Measurements from ENCODE around the gene ADAMTS20.
"Not testable (repeated sequence)": the region's sequence is repeated elsewhere in the genome, so short reads cannot be mapped to it uniquely, and the experiment has no call there.

The ADAMTS20 gene

DNA sequence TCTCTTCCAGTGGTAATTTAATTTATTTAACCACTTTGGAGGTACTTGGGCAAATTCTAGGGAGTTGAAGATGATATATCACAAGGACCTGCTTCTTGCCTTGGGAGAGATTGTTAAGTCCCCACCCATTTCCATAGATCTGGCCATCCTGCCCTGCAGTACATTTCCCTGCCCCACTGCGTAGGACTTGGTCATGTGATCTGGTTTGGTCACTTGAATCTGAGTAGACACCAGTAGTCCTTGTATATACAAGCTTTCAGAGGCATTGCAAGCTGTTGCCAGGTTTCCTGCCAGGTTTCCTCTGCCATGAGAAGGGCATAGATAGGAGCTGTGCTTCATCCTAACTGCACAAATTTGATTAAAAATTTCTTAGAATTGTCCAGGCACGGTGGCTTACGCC is 200.0 kb downstream of the ADAMTS20 start:
- DNase-seq, result no peak

DNA sequence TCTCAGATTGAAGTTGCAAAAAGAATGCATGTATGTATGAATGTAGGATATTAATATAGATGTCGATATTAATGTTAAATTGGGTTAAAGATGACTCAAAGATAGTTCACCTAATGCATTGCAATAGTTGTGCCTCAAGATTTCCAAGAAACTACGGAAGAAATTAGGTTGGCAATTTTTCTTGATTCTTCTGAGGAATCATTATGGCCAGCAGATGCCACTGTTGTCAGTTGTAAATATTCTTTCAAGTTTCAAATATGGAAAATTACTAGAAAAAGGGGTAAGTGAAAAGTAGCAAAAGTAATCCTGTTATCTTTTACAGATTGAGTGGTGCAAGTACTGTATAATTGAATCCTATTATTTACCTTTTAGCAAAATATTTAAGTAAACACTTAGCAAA is 202.1 kb downstream of the ADAMTS20 start:
- DNase-seq, result no peak

DNA sequence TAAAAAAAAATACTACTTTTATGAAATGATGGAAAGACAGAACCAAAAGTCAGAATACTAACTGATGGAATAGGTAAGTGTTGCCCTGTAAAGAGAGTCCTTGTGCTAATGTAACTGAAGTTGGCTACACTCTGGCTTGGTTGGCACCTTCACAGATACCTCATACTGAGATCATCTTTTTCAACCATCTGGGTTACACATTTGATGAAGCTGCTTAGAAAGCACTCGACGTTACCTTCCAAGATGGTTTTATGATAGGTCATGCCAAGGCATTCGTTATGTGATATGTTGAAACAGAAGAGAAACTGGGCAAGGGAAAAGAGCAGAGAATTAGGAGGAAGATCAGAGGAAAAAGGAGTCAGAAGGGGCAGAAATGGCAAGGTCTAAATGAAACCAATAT is 203.8 kb downstream of the ADAMTS20 start:
- DNase-seq, result no peak

DNA sequence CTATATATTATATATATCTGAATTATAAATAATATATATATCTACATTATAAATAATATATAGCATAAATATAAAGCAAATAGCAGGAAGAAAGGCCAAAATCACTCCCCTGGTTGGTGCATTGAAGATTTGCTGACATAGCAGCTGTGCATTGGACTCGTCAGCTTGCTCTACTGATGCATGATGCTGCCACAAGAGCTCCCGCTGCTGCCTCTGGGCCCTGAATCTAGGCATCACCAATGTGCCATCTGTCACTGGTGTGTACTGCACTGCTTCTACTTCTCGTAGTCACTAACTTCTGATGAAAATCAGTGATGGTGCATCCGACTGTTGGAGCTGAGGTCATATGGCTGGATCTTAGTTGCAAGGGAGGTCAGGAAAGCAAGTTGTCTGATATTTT is 205.0 kb downstream of the ADAMTS20 start:
- no peak for DNase-seq

DNA sequence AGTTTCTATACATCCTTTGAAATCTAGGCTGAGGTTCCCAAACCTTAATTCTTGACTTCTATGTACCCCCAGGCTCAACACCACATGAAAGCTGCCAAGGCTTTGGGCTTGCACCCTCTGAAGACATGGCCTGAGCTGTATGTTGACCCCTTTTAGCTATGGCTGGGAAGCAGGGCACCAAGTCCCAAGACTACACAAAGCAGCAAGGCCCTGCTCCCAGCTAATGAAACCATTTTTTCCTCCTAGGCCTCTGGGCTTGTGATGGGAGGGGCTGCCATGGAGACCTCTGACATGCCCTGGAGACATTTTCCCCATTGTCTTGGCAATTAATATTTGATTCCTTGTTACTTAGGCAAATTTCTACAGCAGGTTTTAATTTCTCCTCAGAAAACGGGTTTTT is 207.0 kb downstream of the ADAMTS20 start:
- no peak for DNase-seq

DNA sequence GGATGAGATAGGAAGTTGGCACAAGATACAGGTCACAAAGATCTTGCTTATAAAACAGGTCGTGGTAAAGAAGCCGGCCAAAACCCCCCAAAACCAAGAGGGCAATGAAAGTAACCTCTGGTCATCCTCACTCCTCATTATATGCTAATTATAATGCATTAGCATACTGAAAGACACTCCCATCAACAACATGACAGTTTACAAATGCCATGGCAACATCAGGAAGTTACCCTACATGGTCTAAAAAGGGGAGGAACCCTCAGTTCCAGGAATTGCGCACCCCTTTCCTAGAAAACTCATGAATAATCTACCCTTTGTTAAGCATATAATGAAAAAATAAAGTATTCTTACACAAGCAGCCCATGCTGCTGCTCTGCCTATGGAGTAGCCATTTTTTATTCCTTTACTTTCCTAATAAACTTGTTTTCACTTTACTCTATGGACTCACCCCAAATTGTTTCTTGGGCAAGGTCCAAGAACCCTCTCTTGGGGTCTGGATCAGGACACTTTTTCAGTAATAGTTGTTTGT is 210.2 kb downstream of the ADAMTS20 start:
- DNase-seq, result not testable (repeated sequence)

DNA sequence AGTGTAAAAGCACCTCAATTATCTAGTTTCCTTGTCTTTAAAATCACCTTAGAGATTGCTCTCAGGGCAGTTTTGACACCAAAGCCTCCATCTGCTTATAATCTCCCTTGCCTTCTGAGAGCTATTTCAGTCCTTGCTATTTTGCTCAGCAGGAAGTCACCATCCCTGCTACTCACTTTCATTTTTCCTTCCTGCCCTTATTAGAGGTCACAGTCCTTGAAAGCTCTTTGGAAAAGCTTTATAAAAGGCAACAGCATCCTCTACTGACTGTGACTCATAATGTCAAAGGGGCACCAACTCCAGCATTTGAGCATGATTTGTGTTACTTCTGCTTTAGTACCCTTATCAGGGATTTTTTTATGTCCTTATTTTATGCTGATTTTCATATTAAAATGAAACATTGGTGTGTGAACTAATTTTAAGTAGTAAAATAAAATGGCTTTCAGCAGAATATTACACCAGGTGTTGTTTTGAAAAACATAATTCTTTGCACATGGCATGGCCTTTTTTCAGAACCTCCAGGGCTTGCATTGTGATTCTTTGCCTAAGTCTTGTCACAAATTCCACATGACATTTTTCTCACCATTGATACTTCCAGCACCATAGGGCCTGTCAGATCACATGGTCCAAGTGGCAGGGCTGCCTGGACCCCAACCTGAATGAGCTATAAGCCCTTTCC is 213.0 kb downstream of the ADAMTS20 start:
- no peak for DNase-seq

DNA sequence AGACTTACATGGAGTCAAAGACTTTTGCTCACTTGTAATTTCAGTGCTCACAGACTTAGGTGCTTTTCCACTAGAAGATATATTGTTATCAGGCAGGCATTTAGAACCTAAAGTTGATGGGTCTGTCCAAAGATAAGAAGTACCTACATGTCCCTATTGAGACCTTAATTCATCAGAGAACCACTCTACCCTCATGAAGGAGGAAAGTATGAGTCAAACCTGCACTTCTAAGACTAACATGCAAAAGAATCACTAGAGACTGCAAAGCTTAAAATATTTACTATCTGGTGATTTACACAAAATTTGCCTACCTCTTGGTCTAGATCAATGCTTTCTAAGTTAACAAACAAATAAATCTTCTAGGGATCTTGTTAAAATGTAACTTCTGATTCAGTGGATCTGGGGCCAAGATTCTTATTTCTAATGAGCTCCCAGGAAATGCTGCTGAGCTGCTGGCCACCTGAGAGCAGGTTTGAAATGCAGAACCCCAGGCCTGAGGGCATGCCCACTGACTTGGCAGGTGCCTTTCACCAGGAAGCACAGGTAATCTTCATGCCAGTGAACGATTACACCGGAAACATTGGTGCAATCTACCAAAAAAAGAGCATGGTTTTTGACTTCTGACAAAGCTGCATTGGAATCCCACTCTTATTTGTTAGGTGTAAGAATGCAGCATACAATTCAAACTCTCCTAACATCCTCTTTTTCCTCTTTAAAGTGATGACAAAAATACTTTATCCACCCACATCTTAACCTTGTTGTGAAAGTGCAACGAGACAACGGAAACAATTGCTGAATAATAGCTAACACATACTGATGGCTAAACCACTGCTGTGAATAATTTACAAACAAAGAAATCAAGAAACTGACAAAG is 214.2 kb downstream of the ADAMTS20 start:
- no peak for DNase-seq

DNA sequence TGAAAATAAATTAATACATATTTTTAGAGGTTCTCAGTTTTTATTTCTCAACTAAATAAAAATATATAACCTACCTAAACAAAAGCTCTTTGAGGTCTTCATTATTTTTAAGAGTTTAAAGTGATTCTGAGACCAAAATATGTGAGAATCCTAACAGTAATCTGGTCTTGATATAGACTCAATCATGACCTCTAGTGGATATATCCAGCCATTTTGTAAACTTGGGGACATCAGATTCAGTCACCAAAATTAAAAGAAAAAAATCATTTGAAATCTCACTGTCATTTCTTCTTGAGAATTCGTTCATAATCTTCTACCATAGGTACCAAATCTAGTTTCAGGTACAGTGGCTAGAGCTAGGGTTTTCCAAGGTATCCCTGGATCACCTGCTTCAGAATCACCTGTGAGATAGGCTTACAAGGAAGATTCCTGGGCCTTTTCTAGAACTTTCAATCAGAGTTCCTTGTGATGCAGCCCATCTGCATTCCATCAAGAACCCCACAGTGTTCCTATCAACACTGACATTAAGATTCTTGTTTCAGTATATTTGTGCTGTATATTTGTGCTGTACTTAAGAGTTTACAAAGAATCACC is 214.9 kb downstream of the ADAMTS20 start:
- DNase-seq, result no peak

DNA sequence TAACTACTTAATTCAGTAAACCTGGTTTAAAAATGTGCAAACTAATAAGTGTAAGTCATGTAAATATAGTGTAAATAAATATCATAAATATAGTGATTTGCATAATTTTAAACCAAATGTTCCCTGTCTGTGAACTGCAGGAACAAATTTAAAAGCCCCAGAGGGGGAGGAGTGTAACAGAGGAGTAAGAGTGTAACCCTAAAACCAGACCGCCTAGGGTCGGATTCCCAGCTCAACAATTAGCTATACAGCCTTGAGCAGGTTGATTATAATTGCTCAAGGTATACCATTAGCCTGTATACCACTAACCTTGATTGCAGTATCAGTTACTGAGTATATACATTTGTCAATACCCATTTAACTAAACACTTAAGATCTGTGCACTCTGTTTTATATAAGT is 218.4 kb downstream of the ADAMTS20 start:
- DNase-seq, result no peak

DNA sequence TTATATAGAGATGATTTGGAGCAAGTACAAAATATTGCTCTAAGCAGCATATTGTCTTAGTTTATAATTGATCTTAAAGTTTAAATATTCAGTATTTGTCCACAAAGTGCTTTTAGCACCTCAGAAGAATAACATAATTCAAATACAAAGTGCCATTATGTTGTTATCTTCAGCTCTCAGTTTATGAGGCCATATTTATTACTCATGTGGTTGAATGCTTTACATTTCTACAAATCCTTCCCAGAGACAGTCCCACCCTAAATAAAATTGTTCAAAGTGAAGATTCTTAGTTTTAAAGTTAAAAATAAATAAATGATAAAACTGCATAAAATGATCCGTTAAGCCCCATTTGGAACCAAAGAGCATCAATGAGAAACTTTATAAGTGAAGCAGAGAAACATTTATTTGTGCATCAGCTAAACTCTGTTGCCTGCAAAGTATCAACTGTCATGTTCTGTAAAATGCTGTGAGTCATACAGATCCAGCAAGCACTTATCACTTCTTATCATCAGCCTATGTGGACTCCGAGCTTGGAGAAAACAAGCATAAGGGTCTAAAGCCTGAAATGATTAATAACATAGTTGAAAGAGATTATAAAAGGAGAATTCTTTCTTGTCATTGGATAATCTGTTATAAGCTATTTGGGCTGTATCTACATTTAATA is 218.9 kb downstream of the ADAMTS20 start:
- no peak for DNase-seq

DNA sequence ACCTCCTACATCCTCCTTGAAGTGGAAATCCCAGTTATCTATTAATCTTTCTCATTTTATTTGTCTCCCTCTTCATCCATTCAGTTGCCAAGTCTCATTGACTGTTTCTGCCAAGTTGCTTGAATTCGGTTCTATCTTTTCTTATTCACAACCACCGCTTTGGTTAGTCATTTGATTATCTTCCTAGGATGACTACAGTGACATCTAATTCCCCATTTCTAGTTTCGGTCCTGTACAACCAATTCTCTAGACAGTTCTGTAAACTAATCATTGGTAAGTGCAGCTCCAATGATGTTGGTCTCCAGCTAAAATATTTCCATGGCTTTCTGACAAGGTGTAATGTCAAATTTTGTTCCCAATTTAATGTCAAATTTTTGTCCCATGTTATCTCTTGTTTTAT is 220.1 kb downstream of the ADAMTS20 start:
- DNase-seq, result no peak

DNA sequence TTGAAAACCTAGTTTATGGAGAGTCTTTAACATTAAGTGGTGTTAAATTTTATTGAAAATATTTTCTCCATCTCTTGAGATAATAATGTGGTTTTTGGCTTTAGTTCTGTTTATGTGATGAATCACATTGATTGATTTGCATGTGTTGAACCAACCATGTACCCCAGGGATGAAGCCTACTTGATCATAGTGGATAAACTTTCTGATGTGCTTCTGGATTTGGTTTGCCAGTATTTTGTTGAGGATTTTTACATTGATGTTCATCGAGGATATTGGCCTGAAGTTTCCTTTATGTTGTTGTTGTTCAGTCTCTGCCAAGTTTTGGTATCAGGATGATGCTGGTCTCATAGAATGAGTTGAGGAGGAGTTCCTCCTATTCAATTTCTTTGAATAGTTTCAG is 222.6 kb downstream of the ADAMTS20 start:
- DNase-seq, result no peak

DNA sequence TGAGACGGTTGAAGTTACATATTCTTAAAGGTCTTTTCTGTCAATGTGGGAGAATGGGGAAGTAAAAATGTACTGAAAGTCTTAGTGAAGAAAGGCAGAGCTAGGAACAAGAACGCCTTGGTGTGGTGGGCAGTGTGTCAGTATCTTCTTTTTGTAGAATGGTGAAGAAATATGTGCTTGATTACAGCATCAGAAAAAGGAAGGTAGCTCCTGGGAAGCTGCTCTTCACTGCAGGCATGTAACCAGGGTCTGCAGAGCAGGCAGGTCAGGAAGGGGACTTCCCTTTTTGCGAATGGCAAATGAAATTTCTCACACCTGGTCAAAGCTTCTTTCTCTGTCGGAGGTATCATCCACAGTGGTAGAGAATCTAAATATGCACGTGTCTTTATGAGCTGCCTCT is 226.2 kb downstream of the ADAMTS20 start:
- no peak for DNase-seq

DNA sequence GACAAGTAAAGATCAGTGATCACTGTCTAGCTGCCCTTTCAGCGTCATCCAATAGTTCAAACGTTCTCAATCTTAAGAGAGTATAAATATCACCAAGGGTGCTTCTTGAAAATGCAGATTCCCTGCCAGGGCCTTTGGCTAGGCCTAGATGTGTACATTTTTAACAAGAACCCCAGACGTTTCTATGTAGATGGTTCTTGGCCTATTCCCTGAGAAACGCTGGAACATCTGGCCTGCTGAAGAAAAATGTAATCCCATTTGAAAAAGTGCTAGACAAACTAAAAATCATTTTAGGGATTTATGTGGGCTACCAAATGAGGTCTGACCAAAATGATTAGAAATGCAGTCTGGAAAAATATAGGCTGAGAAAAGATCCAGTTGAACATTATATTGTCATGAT is 231.7 kb downstream of the ADAMTS20 start:
- DNase-seq, result no peak

DNA sequence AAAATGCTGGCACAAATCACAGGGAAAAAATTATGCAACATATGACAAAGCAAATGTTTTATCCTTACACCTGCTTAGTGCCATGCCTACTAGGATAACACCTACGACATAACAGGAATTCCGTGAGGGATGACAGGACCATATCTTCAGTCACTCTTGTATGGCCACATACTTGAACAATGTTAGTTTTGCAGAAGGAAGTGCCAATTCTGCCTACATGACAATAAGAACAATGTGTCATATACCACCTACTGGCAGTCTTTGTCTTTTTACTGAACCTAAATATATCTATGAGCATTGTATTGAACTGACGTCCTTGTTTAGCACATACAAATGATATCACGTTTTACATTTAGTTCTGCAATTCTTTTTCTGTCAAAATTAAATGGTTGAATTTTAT is 234.0 kb downstream of the ADAMTS20 start:
- DNase-seq, result no peak

DNA sequence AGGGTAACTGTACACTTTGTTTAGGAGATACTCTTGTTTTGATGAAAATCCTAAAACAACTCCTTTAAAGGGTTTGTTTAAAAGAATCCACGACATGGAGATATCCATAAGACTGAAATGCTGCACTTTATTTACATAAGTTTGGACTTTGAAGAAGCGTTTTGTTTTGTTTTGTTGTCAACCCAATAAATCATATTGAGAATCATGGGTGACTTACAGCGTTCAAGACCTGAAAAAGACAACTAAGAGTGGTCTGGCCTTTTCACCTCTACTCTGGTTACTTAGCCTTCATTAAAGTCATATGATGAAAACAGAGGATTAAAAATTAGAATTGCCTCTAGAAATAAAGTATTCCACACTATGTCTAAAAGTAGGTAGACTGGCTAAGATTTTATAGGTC is 234.8 kb downstream of the ADAMTS20 start:
- no peak for DNase-seq

DNA sequence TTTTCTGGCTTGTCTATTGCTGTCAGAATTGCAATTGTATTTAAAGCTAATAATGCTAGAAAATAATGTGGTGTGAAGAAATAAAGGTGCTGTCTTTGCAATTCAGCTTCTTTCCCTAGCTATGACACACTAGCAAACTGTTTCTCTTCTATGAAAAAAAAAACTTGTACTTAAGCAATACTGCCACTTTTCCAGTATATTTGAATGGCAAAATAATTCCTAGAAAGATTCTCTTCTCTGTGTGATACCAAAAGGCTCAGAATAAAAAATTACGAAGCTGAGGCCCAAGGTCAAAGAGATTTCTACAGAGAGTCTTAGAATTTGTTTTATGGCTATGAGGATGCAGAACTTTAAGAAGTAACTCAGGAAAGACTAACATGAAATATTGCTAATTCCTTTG is 235.5 kb downstream of the ADAMTS20 start:
- DNase-seq, result no peak

DNA sequence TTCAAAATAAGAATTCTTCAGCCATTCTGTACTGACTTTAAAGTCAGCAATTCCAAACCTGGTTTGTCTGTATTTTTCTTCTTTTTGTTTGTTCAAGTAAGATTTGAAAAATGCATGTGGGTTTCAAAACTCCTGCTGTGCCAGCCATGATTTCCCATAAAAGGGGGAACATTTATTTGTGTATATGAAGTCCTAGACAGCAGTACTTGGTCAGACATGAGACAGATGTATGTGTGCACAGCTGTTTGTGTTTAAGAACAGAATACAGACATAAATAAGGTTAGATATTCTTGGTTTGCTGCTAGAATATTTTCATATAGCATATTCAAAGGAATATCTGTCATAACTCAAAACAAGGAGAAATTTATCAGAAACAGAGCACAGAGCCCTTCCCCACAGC is 236.0 kb downstream of the ADAMTS20 start:
- no peak for DNase-seq

DNA sequence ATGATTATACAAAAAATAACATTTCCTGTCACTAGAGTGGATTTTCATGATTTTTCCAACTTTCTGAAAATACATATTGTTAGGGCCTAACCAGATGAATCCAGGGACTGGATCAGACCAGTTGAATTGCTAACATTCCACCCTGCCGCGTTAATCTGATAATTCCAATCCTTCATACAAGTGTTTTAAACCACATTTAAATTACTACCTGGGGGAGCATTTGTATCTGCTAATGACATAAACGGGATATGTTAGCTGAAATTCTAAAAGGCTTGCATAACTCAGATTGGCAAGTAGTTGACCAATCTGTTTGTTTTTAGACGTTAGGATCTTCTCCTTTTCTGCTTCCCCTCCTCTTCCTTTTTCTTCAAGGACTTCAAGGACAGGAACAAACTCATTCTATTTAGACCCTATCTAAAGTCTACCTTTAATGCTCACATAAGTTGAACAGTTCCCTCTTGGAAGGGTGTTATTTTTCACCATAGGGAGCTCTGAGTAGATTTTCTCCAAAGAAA is 239.0 kb downstream of the ADAMTS20 start:
- DNase-seq, result no peak

DNA sequence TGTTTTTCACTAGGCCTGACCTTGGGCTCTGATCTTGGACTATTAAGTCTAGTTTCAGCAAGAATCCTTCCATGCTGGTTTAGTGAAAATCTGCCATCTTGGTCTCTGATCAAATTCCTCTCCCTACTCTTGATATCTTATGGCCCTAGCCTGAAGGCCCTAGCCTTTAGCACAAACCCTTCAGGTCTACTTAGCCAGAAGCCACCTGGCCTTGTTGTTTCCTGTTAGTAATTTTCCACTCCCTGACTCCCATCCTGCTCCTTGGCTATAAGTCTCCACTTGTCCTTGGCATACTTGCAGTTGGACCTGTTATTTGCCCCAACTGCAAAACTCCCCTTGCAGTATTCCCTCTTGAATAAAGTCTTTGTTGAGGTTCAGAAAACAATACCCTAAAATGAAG is 241.4 kb downstream of the ADAMTS20 start:
- no peak for DNase-seq

DNA sequence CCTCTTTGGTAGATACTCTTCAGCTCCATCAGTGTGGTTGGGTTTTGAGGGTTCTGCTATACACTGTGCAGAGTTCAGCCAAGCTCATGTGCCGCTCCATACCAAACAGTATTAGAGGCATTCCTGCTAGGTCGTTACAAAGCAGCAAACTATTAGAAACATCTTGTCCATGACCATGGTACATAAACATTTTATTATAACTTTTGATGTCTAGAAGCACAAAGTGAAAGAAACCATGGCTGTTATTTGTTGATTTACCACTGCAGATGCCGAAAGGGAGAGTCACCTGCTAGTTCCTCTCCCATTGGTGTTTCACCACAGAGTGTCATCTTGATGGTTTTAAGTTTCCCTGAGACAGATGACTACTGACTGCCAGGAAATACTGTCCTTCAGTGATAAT is 242.0 kb downstream of the ADAMTS20 start:
- no peak for DNase-seq

DNA sequence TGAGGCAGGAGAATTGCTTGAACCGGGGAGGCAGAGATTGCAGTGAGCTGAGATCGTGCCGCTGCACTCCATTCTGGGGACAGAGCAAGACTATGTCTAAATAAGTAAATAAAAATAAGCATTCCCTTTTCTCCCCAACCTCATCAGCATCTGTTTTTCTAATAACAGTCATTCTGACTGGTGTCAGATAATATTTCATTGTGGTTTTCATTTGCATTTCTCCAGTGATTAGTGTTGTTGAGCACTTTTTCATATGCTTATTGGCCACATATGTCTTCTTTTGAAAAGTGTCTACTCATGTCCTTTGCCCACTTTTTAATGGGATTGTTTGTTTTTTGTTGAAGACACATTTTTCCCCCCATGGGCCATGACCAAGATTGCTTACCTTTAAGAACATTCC is 243.2 kb downstream of the ADAMTS20 start:
- no peak for DNase-seq
